BLaER1 (cell line): ENCODE results near the gene NAXE.
"Not testable (repeated sequence)": the region's sequence is repeated elsewhere in the genome, so short reads cannot be mapped to it uniquely, and the experiment has no call there.

Experiments
- H3K27ac ChIP-seq: shearing (Covaris generic); formaldehyde crosslinking; 2 replicates; pipeline ENCODE4 v1.8.1; 2022
- H3K27me3 ChIP-seq: shearing (Covaris generic); formaldehyde crosslinking; 2 replicates; pipeline ENCODE4 v1.8.1; 2022
- H3K36me3 ChIP-seq: shearing (Covaris generic); formaldehyde crosslinking; 2 replicates; pipeline ENCODE4 v1.8.1; 2022
- H3K4me1 ChIP-seq: shearing (Covaris generic); formaldehyde crosslinking; 2 replicates; pipeline ENCODE4 v1.8.1; 2022
- H3K4me2 ChIP-seq: shearing (Covaris generic); formaldehyde crosslinking; 2 replicates; pipeline ENCODE4 v1.8.1; 2022
- H3K4me3 ChIP-seq: shearing (Covaris generic); formaldehyde crosslinking; 2 replicates; pipeline ENCODE4 v1.8.1; 2022
- H3K9ac ChIP-seq: shearing (Covaris generic); formaldehyde crosslinking; 2 replicates; pipeline ENCODE4 v1.8.1; 2022
- H3K9me3 ChIP-seq: shearing (Covaris generic); formaldehyde crosslinking; 2 replicates; pipeline ENCODE4 v1.8.1; 2022
- H4K20me1 ChIP-seq: shearing (Covaris generic); formaldehyde crosslinking; 2 replicates; pipeline ENCODE4 v1.8.1; 2022
- Cebpa-rat ChIP-seq: shearing (Covaris generic); IDR thresholded peaks from 2 replicates; pipeline ENCODE4 v1.8.1; 2022

The NAXE gene

DNA sequence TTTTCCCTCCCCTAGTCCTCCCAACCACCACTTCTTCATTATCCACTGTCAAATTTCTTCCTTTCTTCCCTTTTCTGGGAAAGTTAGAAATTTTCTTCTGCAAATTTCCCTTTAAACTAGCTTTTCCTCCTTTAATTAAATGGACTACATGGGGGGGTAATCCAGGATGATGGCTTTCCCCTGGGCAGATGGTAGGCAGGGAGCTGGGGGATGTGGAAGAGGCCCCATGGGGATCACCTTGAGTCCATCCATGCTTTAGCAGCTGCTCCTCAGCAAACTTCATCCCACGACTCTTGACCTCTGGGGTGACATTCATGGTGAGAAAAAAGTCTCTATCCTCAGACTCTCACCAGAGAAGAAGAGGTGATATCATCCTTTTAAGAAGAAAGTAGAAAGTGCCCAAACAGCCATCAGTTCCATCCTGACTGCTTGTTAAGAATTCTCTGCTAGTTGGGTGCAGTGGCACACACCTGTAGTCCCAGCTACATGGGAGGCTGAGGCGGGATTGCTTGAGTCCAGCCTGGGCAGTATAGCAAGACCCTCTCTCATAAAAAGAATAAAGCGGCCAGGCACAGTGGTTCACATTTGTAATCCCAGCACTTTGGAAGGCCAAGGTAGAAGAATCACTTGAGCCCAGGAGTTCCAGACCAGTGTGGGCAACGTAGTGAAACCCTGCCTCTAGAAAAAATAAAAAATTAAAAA, 7.3 kb downstream of the NAXE start:
- no peak overlapping the region for H3K4me3 ChIP-seq
- H3K27me3 ChIP-seq, result no peaks in the 10 kb centered on the region
- peaks cover 39% of the 10 kb centered on the region for H3K4me1 ChIP-seq
- H3K4me2 ChIP-seq, result 0 out of 2 replicates have a peak overlapping the region, but pooled peaks have one; percentile 92
- no peak overlapping the region for H3K9ac ChIP-seq
- no peak overlapping the region; the same call in 1 of the 2 replicates for H3K27ac ChIP-seq
- H3K9me3 ChIP-seq, result no peaks in the 10 kb centered on the region
- H4K20me1 ChIP-seq, result peaks cover 11% of the 10 kb centered on the region; the same call in 1 of the 2 replicates
- TF ChIP-seq Cebpa-rat, result no peak
- H3K36me3 ChIP-seq, result peaks cover 54% of the 10 kb centered on the region

DNA sequence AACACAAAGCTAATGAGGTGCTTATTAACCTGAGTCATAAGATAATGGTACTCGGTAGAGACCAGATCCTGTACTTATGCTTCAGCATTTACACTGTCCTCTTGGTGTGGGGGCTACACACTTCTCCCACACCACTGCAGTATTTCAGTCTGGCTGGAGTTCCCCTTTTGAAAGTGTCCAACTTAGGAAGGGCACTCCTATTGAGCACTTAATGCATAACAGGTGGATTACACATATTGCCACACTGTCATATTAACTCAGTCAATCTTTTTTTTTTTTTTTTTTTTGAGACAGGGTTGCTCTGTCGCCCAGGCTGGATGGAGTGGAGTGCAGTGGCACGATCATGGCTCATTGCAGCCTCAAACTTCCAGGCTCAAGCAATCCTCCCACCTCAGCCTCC, 8.2 kb downstream of the NAXE start:
- Histone ChIP-seq H3K27ac (no peak overlapping the region), H3K9me3 (no peaks in the 10 kb centered on the region), H3K4me3 (peak overlapping the region; percentile 78; the same call in 1 of the 2 replicates), H3K4me1 (peaks cover 30% of the 10 kb centered on the region), H3K27me3 (no peaks in the 10 kb centered on the region), H4K20me1 (peaks cover 11% of the 10 kb centered on the region; the same call in 1 of the 2 replicates), H3K36me3 (peaks cover 45% of the 10 kb centered on the region), H3K9ac (peak overlapping the region; percentile 86; the same call in 1 of the 2 replicates), H3K4me2 (peak overlapping the region; percentile 92)
- TF ChIP-seq Cebpa-rat, result no peak

DNA sequence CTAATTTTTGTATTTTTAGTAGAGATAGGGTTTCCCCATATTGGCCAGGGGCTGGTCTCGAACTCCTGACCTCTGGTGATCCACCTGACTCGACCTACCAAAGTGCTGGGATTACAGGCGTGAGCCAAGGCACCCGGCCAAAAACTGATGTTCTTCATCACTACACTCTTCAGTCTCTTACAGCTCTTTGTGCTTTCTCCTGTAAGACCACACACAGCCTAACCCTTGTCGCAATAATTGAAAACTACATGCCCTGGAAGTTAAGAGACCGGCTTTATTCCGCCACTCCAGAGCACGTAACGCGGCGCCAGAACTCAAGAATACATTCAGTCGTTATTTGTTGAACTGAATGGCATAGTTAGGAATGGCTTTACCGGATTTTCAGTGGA, 9.2 kb downstream of the NAXE start:
- Histone ChIP-seq H4K20me1 (peaks cover 11% of the 10 kb centered on the region; the same call in 1 of the 2 replicates), H3K4me2 (peak overlapping the region; percentile 92), H3K27ac (peak overlapping the region; percentile 88), H3K9ac (peak overlapping the region; percentile 86), H3K9me3 (no peaks in the 10 kb centered on the region), H3K36me3 (peaks cover 36% of the 10 kb centered on the region), H3K4me3 (peak overlapping the region; percentile 78), H3K27me3 (no peaks in the 10 kb centered on the region), H3K4me1 (peaks cover 30% of the 10 kb centered on the region)
- no peak for TF ChIP-seq Cebpa-rat

DNA sequence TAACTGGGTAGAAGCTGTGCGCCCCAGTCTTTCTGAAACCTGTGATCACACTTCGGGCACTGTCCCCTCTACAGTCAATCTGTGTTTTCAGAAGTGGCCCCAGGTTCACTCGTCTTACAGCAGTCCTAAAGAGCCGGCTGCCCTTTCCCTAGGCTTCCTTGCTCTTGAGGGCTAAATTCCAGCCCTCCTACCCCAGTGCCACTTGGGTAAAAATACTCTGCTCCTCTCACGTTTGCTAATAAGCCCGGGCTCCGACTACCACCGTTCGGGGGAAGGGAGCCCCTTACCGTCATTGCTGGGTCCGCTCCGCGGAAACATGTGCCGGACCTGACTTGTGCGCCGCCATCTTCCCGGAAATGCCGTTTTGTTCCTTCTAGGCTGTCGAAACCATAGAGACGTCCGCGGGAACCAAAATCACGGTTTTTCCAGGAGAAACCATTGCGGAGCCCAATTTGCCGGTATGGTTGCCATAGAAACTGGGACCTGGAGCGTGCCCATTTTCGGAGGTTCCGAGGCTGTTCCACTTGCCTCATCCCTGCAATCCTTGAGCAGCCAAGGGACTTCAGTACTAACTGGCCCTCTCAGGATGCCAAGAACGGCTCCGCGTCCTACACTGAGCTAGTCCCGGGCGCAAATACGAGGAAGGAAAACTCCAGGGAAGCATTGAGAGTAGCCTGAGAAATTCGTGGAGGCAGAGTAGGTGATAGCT, 9.7 kb downstream of the NAXE start, which contains the start of gene GPATCH4:
Gene GPATCH4, minus strand, starts transcription at position 358 of the 709 bp plus-strand sequence.
- Histone ChIP-seq H4K20me1 (peaks cover 11% of the 10 kb centered on the region; the same call in 1 of the 2 replicates), H3K27me3 (no peaks in the 10 kb centered on the region), H3K4me1 (peaks cover 30% of the 10 kb centered on the region), H3K9me3 (no peaks in the 10 kb centered on the region), H3K4me3 (peak within 1 kb of the TSS; percentile 78), H3K9ac (peak within 1 kb of the TSS; percentile 86), H3K27ac (peak within 1 kb of the TSS; percentile 88), H3K4me2 (peak within 1 kb of the TSS; percentile 92), H3K36me3 (peaks cover 31% of the 10 kb centered on the region)
- no peak for TF ChIP-seq Cebpa-rat

DNA sequence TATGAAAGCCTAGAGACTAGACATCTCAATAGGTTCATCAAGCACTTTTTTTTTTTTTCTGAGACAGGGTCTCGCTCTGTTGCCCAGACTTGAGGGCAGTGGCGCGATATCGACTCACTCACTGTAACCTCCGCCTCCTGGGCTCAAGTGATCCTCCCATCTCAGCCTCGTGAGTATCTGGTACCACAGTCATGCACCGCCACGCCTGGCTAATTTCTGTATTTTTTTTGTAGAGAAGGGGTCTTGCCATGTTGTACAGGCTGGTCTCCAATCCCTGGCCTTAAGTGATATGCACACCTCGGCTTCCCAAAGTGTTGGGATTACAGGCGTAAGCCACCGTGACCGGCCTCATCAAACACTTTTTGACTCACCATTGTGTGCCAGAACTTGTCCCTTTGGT, 10.3 kb downstream of the NAXE start:
- H3K27ac ChIP-seq, result peak overlapping the region; percentile 88
- H3K4me2 ChIP-seq, result peak overlapping the region; percentile 92
- H3K36me3 ChIP-seq, result peaks cover 24% of the 10 kb centered on the region
- H3K27me3 ChIP-seq, result no peaks in the 10 kb centered on the region
- peaks cover 32% of the 10 kb centered on the region for H3K4me1 ChIP-seq
- peak overlapping the region; percentile 78 for H3K4me3 ChIP-seq
- peak overlapping the region; percentile 86 for H3K9ac ChIP-seq
- peaks cover 4% of the 10 kb centered on the region; the same call in 1 of the 2 replicates for H4K20me1 ChIP-seq
- no peak for TF ChIP-seq Cebpa-rat
- H3K9me3 ChIP-seq, result no peaks in the 10 kb centered on the region

DNA sequence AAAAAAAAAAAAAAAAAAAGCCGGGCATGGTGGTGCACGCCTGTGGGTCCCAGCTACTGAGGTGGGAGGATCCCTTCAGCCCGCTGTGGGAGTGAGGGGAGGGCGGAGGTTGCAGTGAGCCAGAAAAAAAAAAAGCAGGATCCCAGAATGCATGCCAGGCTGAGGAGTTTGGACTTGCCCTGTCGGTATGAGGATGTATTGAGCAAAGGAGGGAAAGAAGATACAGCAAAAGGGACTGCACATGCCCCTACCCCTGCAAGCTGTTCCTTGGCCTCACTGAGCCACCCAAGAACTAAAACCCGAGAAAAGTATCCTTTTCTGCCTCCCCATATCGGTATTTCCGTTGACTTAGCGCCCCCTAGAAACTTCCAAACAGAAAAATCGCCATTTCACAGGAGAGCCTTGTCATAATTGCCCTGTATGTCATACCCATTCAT, 11.0 kb downstream of the NAXE start:
- Histone ChIP-seq H3K27me3 (no peaks in the 10 kb centered on the region), H3K27ac (no peak overlapping the region), H3K36me3 (peaks cover 18% of the 10 kb centered on the region), H4K20me1 (no peaks in the 10 kb centered on the region), H3K4me3 (no peak overlapping the region), H3K9ac (no peak overlapping the region), H3K4me2 (peak overlapping the region; percentile 92), H3K9me3 (no peaks in the 10 kb centered on the region), H3K4me1 (peaks cover 39% of the 10 kb centered on the region)
- TF ChIP-seq Cebpa-rat, result no peak

DNA sequence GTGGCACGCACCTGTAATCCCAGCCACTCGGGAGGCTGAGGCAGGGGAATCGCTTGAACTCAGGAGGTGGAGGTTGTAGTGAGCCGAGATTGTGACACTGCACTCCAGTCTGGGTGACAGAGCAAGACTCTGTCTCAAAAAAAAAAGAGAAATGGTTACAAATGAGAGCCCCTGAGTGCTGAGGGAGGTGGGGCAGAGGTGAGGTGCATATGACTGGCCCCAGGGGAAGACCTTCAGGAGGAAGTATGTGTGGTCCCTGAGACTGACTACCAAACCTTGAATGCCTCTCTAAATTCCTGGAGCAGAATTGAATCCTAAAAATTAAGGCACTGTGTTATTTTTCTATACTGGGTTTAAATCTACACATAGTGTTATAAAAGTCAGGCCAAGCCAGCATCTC, 15.8 kb downstream of the NAXE start:
- not testable (repeated sequence) for H3K27ac ChIP-seq, H3K36me3 ChIP-seq, H4K20me1 ChIP-seq, H3K27me3 ChIP-seq, H3K9ac ChIP-seq, H3K9me3 ChIP-seq, H3K4me3 ChIP-seq
- H3K4me1 ChIP-seq, result peaks cover 28% of the 10 kb centered on the region
- H3K4me2 ChIP-seq, result peak overlapping the region; percentile 14; the same call in 1 of the 2 replicates

DNA sequence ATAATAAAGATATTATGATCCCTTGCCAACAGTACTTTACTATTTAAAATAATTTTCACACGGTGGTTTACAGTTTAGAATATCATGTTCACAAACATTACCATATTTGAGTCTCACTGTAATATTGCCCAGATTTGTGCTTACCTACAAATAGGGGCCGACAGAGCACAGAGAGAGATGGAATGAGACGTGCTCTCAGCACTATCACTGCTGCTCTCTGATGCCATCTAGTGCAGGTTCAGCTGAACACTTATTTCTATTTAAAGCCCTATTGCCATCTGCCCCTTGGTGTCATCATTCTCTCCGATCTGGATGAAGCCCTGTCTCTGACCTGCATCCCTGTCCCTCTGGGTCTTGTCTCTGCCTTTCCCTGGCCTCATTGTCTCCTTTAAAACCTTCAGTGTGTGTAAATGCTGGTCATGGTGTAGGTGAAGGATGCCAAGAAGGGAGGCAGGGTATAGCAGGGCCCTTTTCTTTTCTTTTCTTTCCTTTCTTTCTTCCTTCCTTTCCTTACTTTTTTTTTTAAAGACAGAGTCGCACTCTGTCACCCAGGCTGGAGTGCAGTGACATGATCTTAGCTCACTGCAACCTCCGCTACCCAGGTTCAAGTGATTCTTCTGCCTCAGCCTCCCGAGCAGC, 16.6 kb downstream of the NAXE start:
- no peaks in the 10 kb centered on the region for H4K20me1 ChIP-seq
- no peak overlapping the region for H3K27ac ChIP-seq
- TF ChIP-seq Cebpa-rat, result no peak
- no peaks in the 10 kb centered on the region for H3K36me3 ChIP-seq
- no peaks in the 10 kb centered on the region for H3K9me3 ChIP-seq
- H3K4me2 ChIP-seq, result peak overlapping the region; percentile 33
- H3K9ac ChIP-seq, result no peak overlapping the region
- H3K4me1 ChIP-seq, result peaks cover 23% of the 10 kb centered on the region
- no peaks in the 10 kb centered on the region for H3K27me3 ChIP-seq
- H3K4me3 ChIP-seq, result no peak overlapping the region

DNA sequence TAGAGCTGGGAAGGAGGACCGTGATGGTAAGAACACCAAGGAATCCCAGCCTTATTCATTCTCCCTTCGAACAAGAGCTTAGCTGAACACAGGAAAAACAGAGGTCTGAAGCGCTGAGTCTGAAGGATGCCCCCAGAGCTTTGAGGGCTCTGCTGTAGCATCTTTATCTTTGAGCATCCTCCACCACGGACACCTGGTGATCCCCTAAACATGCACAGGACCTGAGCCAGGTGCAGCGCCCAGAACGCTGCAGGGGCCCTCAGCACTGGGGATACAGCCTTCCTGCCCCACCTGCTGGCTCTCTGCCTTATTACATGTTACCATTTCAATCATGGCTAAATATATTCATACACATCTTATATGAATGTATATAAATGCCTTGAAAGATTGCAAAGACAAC, 17.4 kb downstream of the NAXE start:
- H3K4me2 ChIP-seq, result no peak overlapping the region
- H3K4me1 ChIP-seq, result peaks cover 23% of the 10 kb centered on the region
- H3K27me3 ChIP-seq, result peaks cover under 1% of the 10 kb centered on the region; the same call in 1 of the 2 replicates
- no peak for TF ChIP-seq Cebpa-rat
- no peak overlapping the region for H3K27ac ChIP-seq
- H4K20me1 ChIP-seq, result no peaks in the 10 kb centered on the region
- no peak overlapping the region for H3K9ac ChIP-seq
- no peak overlapping the region for H3K4me3 ChIP-seq
- no peaks in the 10 kb centered on the region for H3K9me3 ChIP-seq
- no peaks in the 10 kb centered on the region for H3K36me3 ChIP-seq

DNA sequence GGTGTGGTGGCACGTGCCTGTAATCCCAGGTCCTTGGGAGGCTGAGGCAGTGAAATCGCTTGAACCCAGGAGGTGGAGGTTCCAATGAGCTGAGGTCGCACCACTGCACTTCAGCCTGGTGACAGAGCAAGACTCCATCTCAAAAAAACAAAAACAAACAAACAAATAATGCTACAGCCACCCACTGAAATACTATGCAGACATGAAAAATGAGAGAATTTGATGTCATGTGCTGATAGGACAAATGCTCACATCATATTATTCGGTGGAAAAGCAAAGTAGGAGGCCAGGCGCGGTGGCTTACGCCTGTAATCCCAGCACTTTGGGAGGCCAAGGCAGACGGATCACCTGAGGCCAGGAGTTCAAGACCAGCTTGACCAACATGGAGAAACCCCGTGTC, 18.5 kb downstream of the NAXE start:
- H4K20me1 ChIP-seq, result not testable (repeated sequence)

More for the DNA sequence above, 18.5 kb downstream of the NAXE start:
- Histone ChIP-seq H3K27me3 (peaks cover 12% of the 10 kb centered on the region), H3K4me1 (peaks cover 23% of the 10 kb centered on the region)
- not testable (repeated sequence) for H3K4me3 ChIP-seq, H3K4me2 ChIP-seq, H3K9me3 ChIP-seq, H3K9ac ChIP-seq, H3K36me3 ChIP-seq, H3K27ac ChIP-seq
